ENCODE data around the gene PAPLN.

PAPLN gene

GRCh38 chr14:73246387-73247150, 9.3 kb downstream of the PAPLN start:
- no peak for DNase-seq

- no peak for DNase-seq
These were observed 11.0 kb downstream of the PAPLN start for GRCh38 chr14:73248108-73248868.

GRCh38 chr14:73249108-73249507, 11.8 kb downstream of the PAPLN start:
- no peak for DNase-seq

GRCh38 chr14:73249564-73250316, 12.4 kb downstream of the PAPLN start:
- no peak for DNase-seq

- no peak for DNase-seq
These were observed 13.0 kb downstream of the PAPLN start for GRCh38 chr14:73250317-73250713.

GRCh38 chr14:73250781-73251500, 13.6 kb downstream of the PAPLN start:
- DNase-seq = no peak

- no peak for DNase-seq
These were observed 14.4 kb downstream of the PAPLN start for GRCh38 chr14:73251516-73252215.

- no peak for DNase-seq
These were observed 15.4 kb downstream of the PAPLN start for GRCh38 chr14:73252491-73253322.

GRCh38 chr14:73253323-73253610, 16.0 kb downstream of the PAPLN start:
- no peak for DNase-seq

GRCh38 chr14:73253721-73254120, 16.4 kb downstream of the PAPLN start:
- no peak for DNase-seq

- no peak for DNase-seq
These were observed 17.1 kb downstream of the PAPLN start for GRCh38 chr14:73254247-73255004.

- DNase-seq = no peak
These were observed 17.7 kb downstream of the PAPLN start for GRCh38 chr14:73255005-73255400.

- no peak for DNase-seq
These were observed 18.5 kb downstream of the PAPLN start for GRCh38 chr14:73255693-73256225.

- no peak for DNase-seq
These were observed 20.8 kb downstream of the PAPLN start for GRCh38 chr14:73258076-73258475.

GRCh38 chr14:73258845-73259611, 21.7 kb downstream of the PAPLN start:
- DNase-seq = no peak

- DNase-seq = no peak
These were observed 22.5 kb downstream of the PAPLN start for GRCh38 chr14:73259837-73260236.

GRCh38 chr14:73260574-73260973, 23.3 kb downstream of the PAPLN start:
- no peak for DNase-seq

- DNase-seq = no peak
These were observed 23.8 kb downstream of the PAPLN start for GRCh38 chr14:73261075-73261474.

- DNase-seq = no peak
These were observed 24.5 kb downstream of the PAPLN start for GRCh38 chr14:73261520-73262426.

Measured in NCI-H524 treated with DMSO at 0.1 percent for 48 hours (cell line).